RWPE2 (cell line): Measurements from ENCODE around the gene BCAR1.

Experiments used
- ATAC-seq: fragments of 200-7000 bp; cut with Tn5 transposase; 3 replicates; pipeline ENCODE4 v1.9.1; 2021; ENCODE audit warnings: low read depth
- DNase-seq: peaks from one replicate; pipeline ENCODE4 v3.0.0-alpha.2; 2020; ENCODE audit warnings: low spot score
- H3K27ac ChIP-seq: fragments of 450-650 bp; 2 replicates; pipeline ENCODE4 v1.5.1; 2017; ENCODE audit warnings: mild to moderate bottlenecking; ENCODE audit not compliant: poor library complexity, severe bottlenecking
- H3K27me3 ChIP-seq: fragments of 250-450 bp; sonication (Bioruptor Pico); 2 replicates; pipeline ENCODE4 v1.5.1; 2021; ENCODE audit warnings: mild to moderate bottlenecking, moderate library complexity; ENCODE audit not compliant: insufficient read depth, poor library complexity, severe bottlenecking
- H3K36me3 ChIP-seq: fragments of 250-450 bp; sonication (Bioruptor Pico); 2 replicates; pipeline ENCODE4 v1.5.1; 2020; ENCODE audit warnings: low read depth, mild to moderate bottlenecking, moderate library complexity
- H3K4me1 ChIP-seq: fragments of 250-450 bp; sonication (Bioruptor Pico); 2 replicates; pipeline ENCODE4 v1.5.1; 2021; ENCODE audit warnings: mild to moderate bottlenecking, moderate library complexity; ENCODE audit not compliant: insufficient read depth, poor library complexity, severe bottlenecking
- H3K4me3 ChIP-seq: fragments of 250-450 bp; sonication (Bioruptor Pico); 2 replicates; pipeline ENCODE4 v1.5.1; 2021; ENCODE audit warnings: mild to moderate bottlenecking, moderate library complexity; ENCODE audit not compliant: severe bottlenecking
- H3K9me3 ChIP-seq: fragments of 250-450 bp; sonication (Bioruptor Pico); 2 replicates; pipeline ENCODE4 v1.5.1; 2021; ENCODE audit warnings: mild to moderate bottlenecking, moderate library complexity; ENCODE audit not compliant: severe bottlenecking
- CTCF ChIP-seq: fragments of 450-650 bp; IDR thresholded peaks from one replicate; pipeline ENCODE4 v1.5.1; 2017; ENCODE audit warnings: mild to moderate bottlenecking, moderate library complexity; ENCODE audit not compliant: poor library complexity, severe bottlenecking

BCAR1 gene

DNA sequence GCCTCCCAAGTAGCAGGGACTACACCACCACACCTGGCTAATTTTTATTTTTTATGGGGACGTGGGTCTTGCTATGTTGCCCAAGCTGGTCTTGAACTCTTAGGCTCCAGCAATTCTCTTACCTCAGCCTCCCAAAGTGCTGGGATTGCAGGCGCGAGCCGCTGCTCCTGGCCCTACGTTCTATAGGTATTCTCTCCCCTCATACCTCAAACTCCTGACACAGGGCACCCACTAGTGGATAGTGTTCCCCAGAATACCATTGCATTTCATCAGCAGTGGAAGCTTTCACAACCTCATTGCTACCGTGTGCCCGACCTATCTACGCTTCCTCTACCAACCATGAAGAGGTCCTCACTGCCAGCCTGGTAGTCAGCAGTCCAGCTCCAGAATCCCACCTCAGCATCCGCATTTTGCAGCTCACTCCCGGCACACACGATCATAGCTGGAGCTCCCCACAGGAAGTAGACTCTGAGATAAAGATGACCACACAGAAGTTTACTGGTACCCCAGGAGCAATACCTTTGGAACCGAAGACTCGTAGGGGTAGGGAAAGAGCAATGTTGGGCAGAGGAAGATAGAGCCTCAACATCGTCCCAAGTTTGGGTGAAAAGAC lies 53.8 kb downstream of the BCAR1 start:
- H3K4me1 ChIP-seq = peaks cover 3% of the 10 kb centered on the region
- no peaks in the 10 kb centered on the region for H3K9me3 ChIP-seq
- H3K4me3 ChIP-seq = no peak overlapping the region
- no peak overlapping the region for H3K27ac ChIP-seq
- ATAC-seq (no peak), DNase-seq (no peak)
- TF ChIP-seq CTCF = no peak
- H3K27me3 ChIP-seq = no peaks in the 10 kb centered on the region
- no peaks in the 10 kb centered on the region for H3K36me3 ChIP-seq

DNA sequence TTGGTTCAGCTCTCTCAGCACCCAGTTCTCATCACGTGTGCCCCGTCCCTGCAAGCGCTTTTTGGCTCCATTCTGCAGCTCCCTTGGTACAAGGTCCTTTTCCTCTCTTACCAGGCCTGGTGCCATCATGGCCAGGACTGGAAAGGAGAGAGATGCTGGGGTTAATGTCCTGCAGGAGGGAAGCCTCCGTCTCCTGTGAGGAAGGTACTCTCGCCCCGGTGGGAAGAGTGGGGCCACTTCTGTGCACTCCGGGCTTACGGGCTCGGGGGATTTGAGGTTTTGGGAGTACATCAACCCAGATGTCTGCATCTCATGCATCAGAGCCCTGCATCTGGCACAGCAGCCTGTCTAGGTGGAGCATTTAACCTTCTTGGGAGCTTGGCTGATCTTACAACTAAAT lies 54.6 kb downstream of the BCAR1 start:
- TF ChIP-seq CTCF = no peak
- Histone ChIP-seq H3K27ac (no peak overlapping the region), H3K36me3 (no peaks in the 10 kb centered on the region), H3K9me3 (no peaks in the 10 kb centered on the region), H3K27me3 (no peaks in the 10 kb centered on the region), H3K4me3 (no peak overlapping the region), H3K4me1 (peaks cover 3% of the 10 kb centered on the region)
- DNase-seq = no peak
- no peak for ATAC-seq

- no peaks in the 10 kb centered on the region for H3K36me3 ChIP-seq
- ATAC-seq = no peak
- no peaks in the 10 kb centered on the region for H3K27me3 ChIP-seq
- H3K4me1 ChIP-seq = peaks cover 3% of the 10 kb centered on the region
- no peak overlapping the region for H3K27ac ChIP-seq
- H3K4me3 ChIP-seq = no peak overlapping the region
- no peak for TF ChIP-seq CTCF
- no peaks in the 10 kb centered on the region for H3K9me3 ChIP-seq
- DNase-seq = no peak
Measured at GRCh38 chr16:75195811-75196790, 55.3 kb downstream of the BCAR1 start.

DNA sequence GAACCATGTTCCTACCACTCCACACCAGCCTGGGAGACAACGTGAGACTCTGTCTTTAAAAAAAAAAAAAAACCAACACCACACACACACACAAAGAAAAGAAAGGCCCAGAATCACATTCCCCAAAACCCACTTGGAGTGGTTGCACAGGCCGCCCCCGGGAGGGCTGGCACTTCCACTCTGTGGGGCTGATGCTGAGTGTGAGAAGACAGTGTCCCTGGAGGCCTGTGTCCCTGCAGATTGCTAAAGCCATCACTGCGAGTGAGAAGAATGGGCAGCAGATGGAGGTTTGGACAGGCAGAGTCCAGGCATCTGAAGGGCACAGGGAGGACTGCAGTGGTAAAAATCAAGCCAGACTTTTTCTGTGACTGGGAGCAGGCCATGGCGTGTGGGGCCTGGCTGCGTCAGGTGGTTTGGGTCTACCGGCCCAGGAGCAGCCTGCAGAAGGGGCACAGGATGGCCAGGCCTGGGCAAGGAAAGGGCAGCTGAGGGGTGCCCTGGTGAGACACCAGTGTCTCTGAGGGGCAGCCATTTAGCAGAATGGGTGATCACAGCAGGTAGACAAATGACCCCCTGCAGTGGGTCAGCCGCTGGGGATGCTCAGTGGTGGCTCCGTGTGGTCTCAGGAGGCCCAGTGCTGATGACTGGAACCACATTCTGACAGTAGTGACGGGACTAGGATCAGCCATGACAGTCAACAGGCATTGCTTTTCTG lies 57.5 kb downstream of the BCAR1 start:
- Histone ChIP-seq H3K4me3 (no peak overlapping the region), H3K27me3 (no peaks in the 10 kb centered on the region), H3K27ac (no peak overlapping the region), H3K9me3 (no peaks in the 10 kb centered on the region), H3K4me1 (no peaks in the 10 kb centered on the region), H3K36me3 (no peaks in the 10 kb centered on the region)
- ATAC-seq = no peak
- no peak for DNase-seq
- no peak for TF ChIP-seq CTCF
